Retinal pigment epithelial cell (primary cell): ENCODE measurements around the gene RFX4.

Experiments
- DNase-seq: peaks from one replicate; pipeline ENCODE4 v3.0.0-alpha.2; 2010; ENCODE audit warnings: low read depth
- H3K4me3 ChIP-seq: 2 replicates; pipeline ENCODE4 v1.5.1; 2011; ENCODE audit warnings: mild to moderate bottlenecking, low read length, control low read depth, moderate library complexity
- CTCF ChIP-seq: conservative IDR thresholded peaks from 2 replicates; pipeline ENCODE4 v1.5.1; 2011; ENCODE audit warnings: low read depth, low read length, control low read depth, inconsistent platforms

Gene RFX4

DNA sequence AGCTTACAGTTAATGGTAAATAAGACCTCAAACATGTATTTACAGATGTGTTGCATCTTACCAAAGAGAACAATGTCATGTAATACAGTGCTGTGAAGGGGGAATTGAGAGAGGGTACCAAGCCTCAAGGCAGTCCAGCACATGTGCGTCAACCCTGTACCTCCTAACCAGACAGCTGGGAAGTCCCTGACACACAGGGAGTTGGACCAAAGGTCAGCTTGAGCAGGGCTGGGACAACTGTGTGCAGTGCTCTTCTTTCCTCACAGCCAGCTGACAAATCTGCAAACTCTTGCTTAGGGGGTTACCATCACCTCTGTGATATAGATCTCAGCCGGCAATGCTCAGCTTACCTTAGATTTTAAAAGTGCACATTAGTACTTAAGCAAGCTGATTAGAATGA is 134.9 kb downstream of the RFX4 start:
- H3K4me3 ChIP-seq = no peak overlapping the region
- no peak for DNase-seq
- TF ChIP-seq CTCF = no peak

- DNase-seq = no peak
- no peak overlapping the region for H3K4me3 ChIP-seq
- no peak for TF ChIP-seq CTCF
These were observed 137.1 kb downstream of the RFX4 start for GRCh38 chr12:106719879-106720278.

DNA sequence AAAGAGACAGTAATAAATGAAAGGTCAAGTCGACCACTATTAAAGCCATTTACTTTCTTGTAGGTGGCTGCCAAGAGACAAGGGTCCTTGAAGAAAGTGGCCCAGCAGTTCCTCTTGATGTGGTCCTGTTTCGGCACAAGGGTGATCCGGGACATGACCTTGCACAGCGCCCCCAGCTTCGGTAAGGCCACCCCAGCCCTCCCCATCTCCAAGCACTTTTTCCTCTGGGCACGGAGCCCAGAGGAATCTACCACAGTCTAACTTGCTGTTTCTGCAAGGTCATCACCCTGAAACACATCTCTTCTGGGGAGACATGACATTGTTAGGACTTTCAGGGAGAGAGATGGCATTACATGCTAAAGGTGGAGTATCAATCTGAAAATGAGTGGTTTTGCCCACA is 137.9 kb downstream of the RFX4 start:
- no peak overlapping the region for H3K4me3 ChIP-seq
- no peak for DNase-seq
- TF ChIP-seq CTCF = no peak

- DNase-seq = no peak
- no peak for TF ChIP-seq CTCF
- no peak overlapping the region for H3K4me3 ChIP-seq
These were observed 139.1 kb downstream of the RFX4 start for GRCh38 chr12:106721915-106722314.

DNA sequence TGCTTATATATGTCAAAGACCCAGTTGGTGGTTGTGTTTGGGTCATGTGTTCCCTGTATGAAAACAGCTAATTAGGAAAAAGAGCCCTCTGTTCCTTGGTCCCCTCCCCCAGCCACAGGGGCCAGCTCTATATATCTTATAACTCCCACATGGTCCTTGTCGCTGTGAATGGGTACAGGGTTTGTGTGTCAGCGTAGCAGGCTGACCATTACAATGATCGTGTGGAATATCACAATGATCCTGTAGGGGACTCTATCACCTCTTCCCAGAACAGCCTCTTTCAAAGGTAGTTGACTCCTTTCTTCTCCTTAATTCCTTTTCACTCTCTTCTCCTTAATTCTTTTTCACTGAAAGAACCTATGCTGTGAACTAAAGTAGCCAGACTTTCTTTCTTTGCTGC is 140.0 kb downstream of the RFX4 start:
- TF ChIP-seq CTCF = no peak
- no peak for DNase-seq
- H3K4me3 ChIP-seq = no peak overlapping the region

DNA sequence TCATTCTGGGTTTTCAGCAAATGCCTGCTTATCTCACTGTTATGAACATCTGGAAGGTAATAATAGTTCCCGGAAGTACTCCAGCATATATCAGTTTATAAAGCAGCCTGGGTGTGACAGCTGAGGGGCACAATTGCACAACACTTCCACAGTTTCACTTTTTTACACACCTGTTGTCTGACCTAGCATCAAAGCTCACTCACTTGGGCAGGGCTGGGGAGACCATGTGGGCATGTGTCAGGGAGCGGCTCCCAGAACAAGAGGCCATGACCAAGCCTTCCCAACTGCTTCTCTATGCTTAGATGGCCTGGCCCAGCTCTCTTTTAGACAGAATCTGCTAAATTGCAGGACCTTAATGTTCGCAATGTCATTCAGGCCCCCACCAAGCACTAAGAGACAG is 140.6 kb downstream of the RFX4 start:
- TF ChIP-seq CTCF = no peak
- no peak overlapping the region for H3K4me3 ChIP-seq
- no peak for DNase-seq

- no peak for DNase-seq
- TF ChIP-seq CTCF = no peak
- H3K4me3 ChIP-seq = no peak overlapping the region
These were observed 141.3 kb downstream of the RFX4 start for GRCh38 chr12:106724116-106724515.
